H1 (cell line): ENCODE measurements around the gene POLRMT. TPM values are rescaled to one million over a fixed set of nuclear protein-coding genes. Genes with fewer than 3 reads are reported as not detected.
A peak's percentile ranks its signal among the peaks of the same experiment; 100 is the strongest.

Experiments used
- CTCF ChIA-PET: fragments of 300-600 bp; sonication (Branson Sonifier 250); formaldehyde crosslinking; loops from one replicate; lab custom pipeline; 2021; ENCODE audit not compliant: partially characterized antibody; lab: Charles Lee
- POLR2A ChIA-PET: fragments of 300-600 bp; sonication (Branson Sonifier 250); formaldehyde crosslinking; loops from one replicate; lab custom pipeline; 2021; ENCODE audit warnings: inconsistent platforms; ENCODE audit not compliant: partially characterized antibody; lab: Charles Lee
- DNase-seq, 2 experiments: peaks; one replicate each; pipeline versions ENCODE4 v3.0.0 to v3.0.0-alpha.2; 2010 to 2022; ENCODE audit warnings: low spot score in 2 of 2, low read depth in 1 of 2, mixed read lengths in 1 of 2
- FAIRE-seq: peaks from 2 replicates; lab custom pipeline; 2011; peaks lifted over from hg19 to GRCh38; lab: Jason Lieb, UNC
- H2AFZ ChIP-seq: 2 replicates; pipeline ENCODE4 v1.8.1; 2012; ENCODE audit warnings: low read length, inconsistent platforms
- H2AK5ac ChIP-seq: 2 replicates; pipeline ENCODE4 v1.6.1; 2013; ENCODE audit warnings: low read depth, low read length
- H2BK120ac ChIP-seq: replicated peaks from 2 replicates; pipeline ENCODE3; 2013; ENCODE audit warnings: low read depth, low read length, inconsistent platforms
- H2BK12ac ChIP-seq: 2 replicates; pipeline ENCODE4 v1.6.1; 2013; ENCODE audit warnings: low read depth, low read length
- H2BK15ac ChIP-seq: 2 replicates; pipeline ENCODE4 v1.6.1; 2013; ENCODE audit warnings: low read length
- H2BK20ac ChIP-seq: 2 replicates; pipeline ENCODE4 v1.6.1; 2013; ENCODE audit warnings: low read length
- H2BK5ac ChIP-seq: 2 replicates; pipeline ENCODE4 v1.6.1; 2013; ENCODE audit warnings: low read depth, low read length
- H3K14ac ChIP-seq: 2 replicates; pipeline ENCODE4 v1.6.1; 2013; ENCODE audit warnings: inconsistent platforms; ENCODE audit not compliant: insufficient read length
- H3K18ac ChIP-seq: 2 replicates; pipeline ENCODE4 v1.6.1; 2013; ENCODE audit warnings: low read length; ENCODE audit errors: extremely low read depth
- H3K23ac ChIP-seq: 2 replicates; pipeline ENCODE4 v1.6.1; 2013; ENCODE audit warnings: inconsistent platforms; ENCODE audit not compliant: insufficient read length
- H3K23me2 ChIP-seq: 2 replicates; pipeline ENCODE4 v1.6.1; 2013; ENCODE audit warnings: low read depth, low read length
- H3K27ac ChIP-seq: 2 replicates; pipeline ENCODE4 v1.6.1; 2011; ENCODE audit warnings: low read depth, low read length, inconsistent platforms
- H3K27me3 ChIP-seq, 4 experiments: replicated peaks in 1 of 4; 1 replicate in 1 of 4; 2 replicates in 3 of 4; pipeline versions ENCODE4 v1.6.1 to v1.8.1; 2011 to 2013; ENCODE audit warnings: low read length in 3 of 4, mild to moderate bottlenecking in 3 of 4, inconsistent platforms in 2 of 4, mixed read lengths in 2 of 4, moderate library complexity in 1 of 4; ENCODE audit not compliant: control insufficient read depth in 3 of 4, insufficient read depth in 3 of 4; ENCODE audit errors: extremely low read depth in 1 of 4
- H3K36me3 ChIP-seq, 4 experiments: 2 replicates each; pipeline versions ENCODE4 v1.6.1 to v1.8.1; 2011 to 2013; ENCODE audit warnings: mild to moderate bottlenecking in 4 of 4, low read length in 3 of 4, moderate library complexity in 2 of 4, control low read depth in 1 of 4, inconsistent platforms in 1 of 4; ENCODE audit not compliant: insufficient read depth in 4 of 4, control insufficient read depth in 2 of 4
- H3K4ac ChIP-seq: replicated peaks from 2 replicates; pipeline ENCODE3; 2013; ENCODE audit warnings: low read length, low read depth, mixed read lengths, inconsistent platforms; ENCODE audit not compliant: insufficient read length
- H3K4me1 ChIP-seq, 4 experiments: replicated peaks in 1 of 4; 1 replicate in 1 of 4; 2 replicates in 3 of 4; pipeline versions ENCODE4 v1.6.1 to v1.8.1; 2011 to 2013; ENCODE audit warnings: low read length in 3 of 4, inconsistent platforms in 2 of 4, mixed read lengths in 1 of 4; ENCODE audit not compliant: insufficient read depth in 4 of 4, control insufficient read depth in 3 of 4
- H3K4me2 ChIP-seq, 2 experiments: 2 replicates each; pipeline versions ENCODE4 v1.6.1 to v1.8.1; 2011 to 2013; ENCODE audit warnings: low read depth in 2 of 2, low read length in 2 of 2, control low read depth in 1 of 2, inconsistent platforms in 1 of 2, mild to moderate bottlenecking in 1 of 2; ENCODE audit not compliant: insufficient read depth in 1 of 2
- H3K4me3 ChIP-seq, 4 experiments: fragments of 200-600, 300-600 bp in 1 of 4; sonication (generic), shearing (Covaris generic), sonication (Bioruptor Twin) in 1 of 4; 2 replicates each; pipeline versions ENCODE4 v1.5.1 to v1.8.1; 2011 to 2016; ENCODE audit warnings: low read length in 4 of 4, low read depth in 3 of 4, control low read depth in 2 of 4, inconsistent platforms in 2 of 4, mild to moderate bottlenecking in 2 of 4, mixed read lengths in 1 of 4, moderate library complexity in 1 of 4; ENCODE audit not compliant: insufficient read depth in 2 of 4; ENCODE audit errors: extremely low read depth in 1 of 4
- H3K56ac ChIP-seq: replicated peaks from 2 replicates; pipeline ENCODE3; 2013; ENCODE audit warnings: low read depth, mild to moderate bottlenecking, mixed read lengths, low read length, inconsistent platforms; ENCODE audit not compliant: insufficient read length
- H3K79me1 ChIP-seq: 2 replicates; pipeline ENCODE4 v1.6.1; 2013; ENCODE audit warnings: low read depth, low read length, control low read depth
- H3K79me2 ChIP-seq, 2 experiments: 2 replicates each; pipeline versions ENCODE4 v1.6.1 to v1.8.1; 2012 to 2013; ENCODE audit warnings: low read length in 2 of 2, mild to moderate bottlenecking in 2 of 2, inconsistent platforms in 1 of 2; ENCODE audit not compliant: insufficient read depth in 2 of 2, control insufficient read depth in 1 of 2
- H3K9ac ChIP-seq, 4 experiments: replicated peaks in 1 of 4; 1 replicate in 1 of 4; 2 replicates in 3 of 4; pipeline versions ENCODE4 v1.6.1 to v1.8.1; 2011 to 2013; ENCODE audit warnings: low read depth in 3 of 4, low read length in 3 of 4, control low read depth in 2 of 4, mild to moderate bottlenecking in 2 of 4, moderate library complexity in 2 of 4, inconsistent platforms in 1 of 4; ENCODE audit errors: extremely low read depth in 1 of 4
- H3K9me3 ChIP-seq, 2 experiments: 2 replicates each; pipeline versions ENCODE4 v1.6.1 to v1.8.1; 2012 to 2013; ENCODE audit warnings: mild to moderate bottlenecking in 2 of 2, moderate library complexity in 2 of 2, control low read depth in 1 of 2, inconsistent platforms in 1 of 2, low read depth in 1 of 2, low read length in 1 of 2, mixed read lengths in 1 of 2; ENCODE audit not compliant: insufficient read depth in 2 of 2
- H4K20me1 ChIP-seq, 2 experiments: replicated peaks in 1 of 2; 2 replicates each; pipeline versions ENCODE3 to v1.8.1; 2011 to 2013; ENCODE audit warnings: inconsistent platforms in 2 of 2, low read length in 2 of 2, mild to moderate bottlenecking in 1 of 2; ENCODE audit not compliant: insufficient read depth in 2 of 2, control insufficient read depth in 1 of 2
- H4K5ac ChIP-seq: 2 replicates; pipeline ENCODE4 v1.6.1; 2013; ENCODE audit warnings: low read length, low read depth, mixed read lengths, inconsistent platforms; ENCODE audit not compliant: insufficient read length
- H4K8ac ChIP-seq: 2 replicates; pipeline ENCODE4 v1.8.0; 2013; ENCODE audit warnings: mild to moderate bottlenecking, moderate library complexity, low read length, inconsistent platforms; ENCODE audit not compliant: insufficient read depth; ENCODE audit errors: extremely low read depth
- H4K91ac ChIP-seq: replicated peaks from 2 replicates; pipeline ENCODE3; 2013; ENCODE audit warnings: low read length, mixed read lengths, inconsistent platforms; ENCODE audit not compliant: insufficient read length
- CTBP2 ChIP-seq: IDR thresholded peaks from 2 replicates; pipeline ENCODE4 v1.7.0; 2011; ENCODE audit warnings: borderline replicate concordance, mild to moderate bottlenecking, moderate library complexity, mixed read lengths, low read length; ENCODE audit not compliant: insufficient read depth, insufficient read length
- EZH2 ChIP-seq: fragments of 200-600 bp; sonication (generic); IDR thresholded peaks from 2 replicates; pipeline ENCODE4 v1.7.1; 2012; ENCODE audit warnings: low read depth, mild to moderate bottlenecking, moderate library complexity, low read length, inconsistent platforms; ENCODE audit not compliant: severe bottlenecking
- KDM1A ChIP-seq: fragments of 200-600, 300-600 bp; sonication (generic); IDR thresholded peaks from 2 replicates; pipeline ENCODE4 v1.7.1; 2016; ENCODE audit warnings: mild to moderate bottlenecking, low read length, borderline replicate concordance
- TBP ChIP-seq: IDR thresholded peaks from 2 replicates; pipeline ENCODE4 v1.6.1; 2011; ENCODE audit warnings: low read depth, low read length, improper control_type of control experiment
- WGBS, 2 experiments: shearing (Covaris generic) in 1 of 2; methylation state at CpG; one replicate each; pipeline versions ENCODE4 v1.1.6 to v1.1.7; 2013 to 2015; ENCODE audit warnings: low lambda C conversion rate in 2 of 2, mixed read lengths in 2 of 2, inconsistent platforms in 1 of 2, low coverage in 1 of 2, missing lambda C conversion rate in 1 of 2; ENCODE audit not compliant: insufficient replicate concordance in 2 of 2, insufficient coverage in 1 of 2, insufficient read length in 1 of 2; ENCODE audit errors: extremely low coverage in 1 of 2, missing lambda C conversion rate in 1 of 2; 5-methylcytosine and 5-hydroxymethylcytosine counted together
- polyA plus RNA-seq, 7 experiments: library from polyadenylated mRNA; depleted of rRNA in 3 of 7; stranded (reverse) in 5 of 7; unstranded in 2 of 7; fragments of >200 nt in 5 of 7; fragments of 200-250 nt in 2 of 7; gene quantifications; 1 replicate in 5 of 7; 2 replicates in 1 of 7; 4 replicates in 1 of 7; pipeline versions ENCODE4 v1.2.1 to v1.2.3, GENCODE V29; 2011 to 2013; ENCODE audit warnings: missing spikeins in 2 of 7, mixed read lengths in 2 of 7
- total RNA-seq: library from RNA; stranded (reverse); fragmentation: NEBNext Ultra II Directional; extraction: Animal tissue kit (Norgen Biotek cat#: 25700); gene quantifications from 2 replicates; pipeline ENCODE4 v1.2.1, GENCODE V29; 2021

The POLRMT gene
- total and polyA plus RNA-seq, 2 of the 8 experiments (the other 6 are each of a cell fraction or from before 2014, with no cell fraction given), result 93.0 to 111 TPM

GRCh38 chr19:640161-640558 lies 6.8 kb upstream of the POLRMT start:
- 70% methylated on average over 7 of the region's 25 CpGs; no CpG with 5 or more reads in 1 of the 2 experiments for WGBS, 2 experiments
- Histone ChIP-seq H3K4me2 (peak overlapping the region; percentile 51 to 64), H2BK20ac (no peak overlapping the region), H4K91ac (no peak overlapping the region), H3K56ac (no peak overlapping the region), H4K5ac (no peak overlapping the region), H2BK15ac (no peak overlapping the region), H2BK120ac (no peak overlapping the region), H2BK12ac (no peak overlapping the region), H3K9ac (no peak overlapping the region), H3K18ac (no peak overlapping the region), H3K14ac (no peak overlapping the region), H3K4ac (no peak overlapping the region), H2BK5ac (no peak overlapping the region), H3K79me2 (no peaks in the 10 kb centered on the region), H3K27me3 (peaks cover 0 to 23% (median 11%) of the 10 kb centered on the region in 4 experiments; a peak in 5 of 7 replicates), H2AFZ (no peak overlapping the region), H4K20me1 (peaks cover 5% of the 10 kb centered on the region in 2 experiments), H3K4me3 (peak overlapping the region; percentile 28 to 57 (median 36); a peak in 7 of 8 replicates), H3K23ac (no peak overlapping the region), H3K4me1 (peaks cover 0 to 4% (median under 1%) of the 10 kb centered on the region in 4 experiments; a peak in 2 of 7 replicates), H4K8ac (peak overlapping the region; percentile 25), H3K27ac (no peak overlapping the region), H3K79me1 (no peaks in the 10 kb centered on the region; the same call in 1 of the 2 replicates), H3K36me3 (peaks cover 0 to 7% (median 0%) of the 10 kb centered on the region in 4 experiments; a peak in 1 of 8 replicates), H3K9me3 (no peaks in the 10 kb centered on the region), H2AK5ac (no peak overlapping the region), H3K23me2 (peaks cover 5% of the 10 kb centered on the region; the same call in 1 of the 2 replicates)
- CTCF ChIA-PET, result interaction anchor here (0.6 kb wide), 1 partner anchor 12 kb away, joined by 3 read pairs; no protein-coding TSS in a partner anchor
- FAIRE-seq (no peak), DNase-seq (no peak)
- TF ChIP-seq KDM1A, result peak; percentile 76; the same call in 1 of the 2 replicates
- no peak for TF ChIP-seq EZH2
- TF ChIP-seq TBP, result no peak
- no peak for TF ChIP-seq CTBP2
- POLR2A ChIA-PET, result interaction anchor here (1.3 kb wide), 1 partner anchor 10 kb away, joined by 4 read pairs; no protein-coding TSS in a partner anchor
